Endodermal cell (in vitro differentiated cells): ENCODE results near the gene CLIP2. TPM values are rescaled to one million over a fixed set of nuclear protein-coding genes. Genes with fewer than 3 reads are reported as not detected.
A peak's percentile ranks its signal among the peaks of the same experiment; 100 is the strongest.

Experiments used
- DNase-seq: peaks from one replicate; pipeline ENCODE4 v3.0.0-alpha.2; 2017
- H3K27ac ChIP-seq: 2 replicates; pipeline ENCODE4 v1.5.1; 2013; ENCODE audit warnings: mild to moderate bottlenecking, low read depth, low read length, moderate library complexity
- H3K27me3 ChIP-seq: 2 replicates; pipeline ENCODE4 v1.6.1; 2013; ENCODE audit warnings: mild to moderate bottlenecking, low read length, moderate library complexity; ENCODE audit not compliant: insufficient read depth, control insufficient read depth, poor library complexity, severe bottlenecking
- H3K36me3 ChIP-seq: 2 replicates; pipeline ENCODE4 v1.7.0; 2013; ENCODE audit warnings: mild to moderate bottlenecking, low read length, moderate library complexity; ENCODE audit not compliant: control insufficient read depth, insufficient read depth
- H3K4me1 ChIP-seq: one replicate; pipeline ENCODE4 v1.7.0; 2013; ENCODE audit warnings: low read length; ENCODE audit not compliant: control insufficient read depth, insufficient read depth
- H3K4me3 ChIP-seq: 2 replicates; pipeline ENCODE4 v1.5.1; 2013; ENCODE audit warnings: mild to moderate bottlenecking, low read length, moderate library complexity
- H3K9ac ChIP-seq: 2 replicates; pipeline ENCODE4 v1.6.1; 2013; ENCODE audit warnings: mild to moderate bottlenecking, low read length, moderate library complexity; ENCODE audit not compliant: poor library complexity, severe bottlenecking; ENCODE audit errors: extremely low read depth
- H3K9me3 ChIP-seq: 2 replicates; pipeline ENCODE4 v1.6.1; 2013; ENCODE audit warnings: mild to moderate bottlenecking, low read length, moderate library complexity; ENCODE audit not compliant: control insufficient read depth
- H3K27ac Mint-ChIP-seq: 2 replicates; pipeline ENCODE4 v1.8.0; 2020; ENCODE audit warnings: mixed read lengths
- H3K27me3 Mint-ChIP-seq: 2 replicates; pipeline ENCODE4 v1.8.0; 2021; ENCODE audit warnings: mild to moderate bottlenecking, mixed read lengths; ENCODE audit not compliant: insufficient read depth
- H3K36me3 Mint-ChIP-seq: 2 replicates; pipeline ENCODE4 v1.8.0; 2020; ENCODE audit warnings: low read depth, mixed read lengths
- H3K4me1 Mint-ChIP-seq: 2 replicates; pipeline ENCODE4 v1.8.0; 2020; ENCODE audit warnings: mixed read lengths
- H3K4me3 Mint-ChIP-seq: 2 replicates; pipeline ENCODE4 v1.8.0; 2020; ENCODE audit warnings: mild to moderate bottlenecking, moderate library complexity, mixed read lengths
- H3K9me3 Mint-ChIP-seq: 2 replicates; pipeline ENCODE4 v1.8.0; 2020; ENCODE audit warnings: mild to moderate bottlenecking, mixed read lengths
- CTCF ChIP-seq: fragments of 200-600 bp; sonication (generic); conservative IDR thresholded peaks from 2 replicates; pipeline ENCODE4 v1.5.0; 2021; ENCODE audit warnings: antibody characterized with exemption, mild to moderate bottlenecking
- WGBS, 2 experiments: methylation state at CpG; one replicate each; pipeline versions ENCODE4 v1.1.5 to v1.1.7; 2013; ENCODE audit warnings: missing lambda C conversion rate in 2 of 2, mixed read lengths in 1 of 2; ENCODE audit not compliant: insufficient coverage in 1 of 2, insufficient read length in 1 of 2; 5-methylcytosine and 5-hydroxymethylcytosine counted together
- total RNA-seq, 2 donors: library from RNA; stranded (reverse); fragmentation: NEBNext Ultra II Directional in 1 of 2; extraction: Animal tissue kit (Norgen Biotek cat#: 25700) in 1 of 2; gene quantifications; 2 replicates in 1 of 2; 3 replicates in 1 of 2; pipeline ENCODE4 v1.2.1, GENCODE V29; 2021

CLIP2 gene
- total RNA-seq, 2 donors from 2014 or later = 44.3 to 57.2 TPM

DNA sequence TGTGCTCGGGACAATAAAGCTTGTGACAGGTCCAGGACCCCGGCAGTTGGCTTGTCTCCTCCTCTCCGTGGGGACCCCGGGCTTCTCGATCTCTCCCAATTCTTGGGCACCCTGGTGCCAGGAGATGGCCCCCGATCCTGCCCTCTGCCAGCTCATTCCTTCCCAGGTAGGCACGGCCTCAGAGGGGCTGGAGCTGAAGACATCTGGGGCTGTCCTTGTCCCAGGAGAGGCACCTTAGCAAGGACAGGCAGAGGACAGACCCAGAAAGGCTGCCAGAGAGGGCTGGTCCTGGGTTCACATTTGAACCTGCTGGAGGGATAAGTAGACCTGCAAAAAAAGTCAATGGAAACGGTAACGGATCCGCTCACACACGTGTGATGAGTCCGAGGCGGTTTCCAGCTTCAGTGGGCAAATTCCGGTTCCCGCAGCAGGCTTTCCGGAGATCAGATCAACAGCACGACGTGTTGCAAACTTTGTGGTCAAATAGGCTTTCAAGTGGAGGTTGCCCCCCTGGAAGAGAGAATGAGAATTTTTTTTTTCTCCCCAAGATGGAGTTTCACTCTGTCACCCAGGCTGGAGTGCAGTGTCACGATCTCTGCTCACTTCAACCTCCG lies 116.8 kb downstream of the CLIP2 start:
- Histone ChIP-seq H3K4me1 (no peaks in the 10 kb centered on the region), H3K27me3 (no peaks in the 10 kb centered on the region), H3K9me3 (no peaks in the 10 kb centered on the region), H3K27ac (no peak overlapping the region), H3K36me3 (peaks cover 27% of the 10 kb centered on the region), H3K4me3 (no peak overlapping the region), H3K9ac (no peak overlapping the region)
- Mint-ChIP-seq H3K9me3 (no peaks in the 10 kb centered on the region), H3K27me3 (no peaks in the 10 kb centered on the region), H3K4me3 (no peak overlapping the region), H3K4me1 (no peaks in the 10 kb centered on the region), H3K27ac (no peak overlapping the region), H3K36me3 (peaks cover 34% of the 10 kb centered on the region)
- 95 to 98% methylated on average over 18 to 20 of the region's 20 CpGs for WGBS, 2 experiments
- peak; percentile 48 for DNase-seq
- no peak for TF ChIP-seq CTCF

- Histone ChIP-seq H3K36me3 (peaks cover 16% of the 10 kb centered on the region), H3K27me3 (no peaks in the 10 kb centered on the region), H3K9ac (no peak overlapping the region), H3K4me3 (no peak overlapping the region), H3K27ac (no peak overlapping the region), H3K4me1 (no peaks in the 10 kb centered on the region), H3K9me3 (no peaks in the 10 kb centered on the region)
- 81 to 86% methylated on average over 4 of the region's 4 CpGs for WGBS, 2 experiments
- no peak for TF ChIP-seq CTCF
- H3K4me1 Mint-ChIP-seq = no peaks in the 10 kb centered on the region
- peaks cover 23% of the 10 kb centered on the region for H3K36me3 Mint-ChIP-seq
- no peaks in the 10 kb centered on the region for H3K9me3 Mint-ChIP-seq
- no peaks in the 10 kb centered on the region for H3K27me3 Mint-ChIP-seq
- no peak overlapping the region for H3K27ac Mint-ChIP-seq
- no peak overlapping the region for H3K4me3 Mint-ChIP-seq
- no peak for DNase-seq
Observed at GRCh38 chr7:74407958-74408357, 118.8 kb downstream of the CLIP2 start.

- no peaks in the 10 kb centered on the region for H3K4me1 ChIP-seq
- no peaks in the 10 kb centered on the region for H3K27me3 ChIP-seq
- WGBS, 2 experiments = 91 to 93% methylated on average over 6 to 7 of the region's 7 CpGs
- Mint-ChIP-seq H3K9me3 (no peaks in the 10 kb centered on the region), H3K4me3 (no peak overlapping the region), H3K27ac (no peak overlapping the region), H3K4me1 (no peaks in the 10 kb centered on the region), H3K36me3 (peaks cover 10% of the 10 kb centered on the region), H3K27me3 (no peaks in the 10 kb centered on the region)
- no peak overlapping the region for H3K4me3 ChIP-seq
- TF ChIP-seq CTCF = no peak
- H3K36me3 ChIP-seq = peaks cover 6% of the 10 kb centered on the region
- H3K9me3 ChIP-seq = no peaks in the 10 kb centered on the region
- no peak overlapping the region for H3K27ac ChIP-seq
- H3K9ac ChIP-seq = no peak overlapping the region
- DNase-seq = peak; percentile 26
Observed at GRCh38 chr7:74409571-74409970, 120.4 kb downstream of the CLIP2 start.
